Ovary (tissue), 9 donors: Measurements from ENCODE around the gene POLE4. TPM values are rescaled to one million over a fixed set of nuclear protein-coding genes. Genes with fewer than 3 reads are reported as not detected.

ENCODE experiments used
- DNase-seq, 5 donors: peaks; one replicate each; pipeline ENCODE4 v3.0.0-alpha.2; 2019 to 2020
- H3K27ac ChIP-seq, 2 donors: fragments of 200-600 bp; one replicate each; pipeline versions ENCODE4 v1.5.1 to v1.8.0; 2019 to 2022
- H3K27me3 ChIP-seq: fragments of 200-600 bp; one replicate; pipeline ENCODE4 v1.8.0; 2022
- H3K36me3 ChIP-seq: fragments of 200-600 bp; sonication (generic); one replicate; pipeline ENCODE4 v1.5.1; 2019
- H3K4me1 ChIP-seq: one replicate; pipeline ENCODE4 v1.8.1; 2013; ENCODE audit warnings: mild to moderate bottlenecking, moderate library complexity; ENCODE audit not compliant: insufficient read depth
- H3K4me3 ChIP-seq: fragments of 200-600 bp; sonication (generic); one replicate; pipeline ENCODE4 v1.5.1; 2017
- H3K9me3 ChIP-seq, 2 donors: fragments of 200-600 bp in 1 of 2; sonication (generic) in 1 of 2; one replicate each; pipeline versions ENCODE4 v1.5.1 to v1.8.1; 2013 to 2019; ENCODE audit warnings: mild to moderate bottlenecking in 1 of 2, moderate library complexity in 1 of 2
- CTCF ChIP-seq, 3 donors: fragments of 450-650 bp in 2 of 3; fragments of 200-600 bp in 1 of 3; IDR thresholded peaks; one replicate each; pipeline versions ENCODE4 v1.5.1 to v1.8.0; 2016 to 2022; ENCODE audit warnings: antibody characterized with exemption in 3 of 3, mild to moderate bottlenecking in 1 of 3
- EP300 ChIP-seq: sonication (generic); formaldehyde crosslinking; IDR thresholded peaks from one replicate; pipeline ENCODE4 v1.6.1; 2017; ENCODE audit warnings: antibody characterized with exemption
- POLR2A ChIP-seq: fragments of 450-650 bp; IDR thresholded peaks from one replicate; pipeline ENCODE4 v1.6.1; 2017; ENCODE audit warnings: antibody characterized with exemption, mild to moderate bottlenecking, moderate library complexity
- WGBS, 3 donors: extraction: QIAGEN DNeasy Blood & Tissue Kit in 1 of 3; methylation state at CpG; one replicate each; pipeline versions ENCODE4 v1.1.5 to v1.1.7; 2013 to 2017; 5-methylcytosine and 5-hydroxymethylcytosine counted together
- intact Hi-C, 4 donors: fragments of 100-400 bp; cut with DNase I; formaldehyde crosslinking; loops; one replicate each; pipeline versions ENCODE4 v1.11.0 to v1.15.1; 2022 to 2023
- polyA plus RNA-seq, 2 donors: library from polyadenylated mRNA; stranded (reverse); fragments of 200-250 nt in 1 of 2; fragments of 350-450 nt in 1 of 2; fragmentation: Illumina TruSeq in 1 of 2; extraction: RNeasy Lipid Tissue Mini Kit (QIAGEN cat#74804) in 1 of 2; gene quantifications; one replicate each; pipeline ENCODE4 v1.2.3, GENCODE V29; 2013 to 2014
- total RNA-seq, 7 donors: library from RNA; depleted of rRNA in 2 of 7; stranded (reverse); fragments of >200 nt in 2 of 7; fragmentation: NEBNext Ultra II Directional in 3 of 7; extraction: Animal tissue kit (Norgen Biotek cat#: 25700) in 3 of 7; gene quantifications; one replicate each; pipeline versions ENCODE4 v1.1.0 to v1.2.4, GENCODE V29; 2016 to 2023
- donor health status: DM: no; HTN: no; CAD: no; lungs with moderate emphysema.
- donor health status: DM: no; HTN: no; CAD: no.
- donor health status: Bipolar disorder and iron deficiency.
- donor health status: DM: yes; HTN: yes; CAD: no.
- donor health status: DM: no; HTN: no; CAD: no.
- donor health status: DM: yes; HTN: yes; CAD: no.

POLE4 gene
- total and polyA plus RNA-seq, 9 donors, result 30.3 to 77.1 (median 47.5) TPM

GRCh38 chr2:74937221-74937880 lies 21.1 kb upstream of the POLE4 start:
- no peaks in the 10 kb centered on the region for H3K27me3 ChIP-seq
- no peak overlapping the region for H3K4me3 ChIP-seq
- DNase-seq, result no peak
- no peaks in the 10 kb centered on the region for H3K36me3 ChIP-seq
- H3K4me1 ChIP-seq, result no peaks in the 10 kb centered on the region
- no peaks in the 10 kb centered on the region for H3K9me3 ChIP-seq
- TF ChIP-seq EP300 (no peak), POLR2A (no peak), CTCF (IDR thresholded peaks at IDR 0.05) (no peak)
- WGBS, 3 donors, result 87 to 94% (median 91%) methylated on average over 6 of the region's 6 CpGs
- no peak overlapping the region for H3K27ac ChIP-seq
- intact Hi-C loops, result no loop called here

GRCh38 chr2:74938264-74938663 lies 20.2 kb upstream of the POLE4 start:
- H3K4me1 ChIP-seq, result no peaks in the 10 kb centered on the region
- intact Hi-C loops, result no loop called here
- WGBS, 3 donors, result 88% methylated on average over 4 of the region's 4 CpGs
- H3K27ac ChIP-seq, result no peak overlapping the region
- no peaks in the 10 kb centered on the region for H3K9me3 ChIP-seq
- no peaks in the 10 kb centered on the region for H3K36me3 ChIP-seq
- DNase-seq, result no peak
- no peak for TF ChIP-seq EP300
- TF ChIP-seq POLR2A, result no peak
- TF ChIP-seq CTCF (IDR thresholded peaks at IDR 0.05), result no peak
- H3K4me3 ChIP-seq, result no peak overlapping the region
- no peaks in the 10 kb centered on the region for H3K27me3 ChIP-seq

- H3K4me3 ChIP-seq, result no peak overlapping the region
- intact Hi-C loops, result no loop called here
- H3K9me3 ChIP-seq, result no peaks in the 10 kb centered on the region
- no peaks in the 10 kb centered on the region for H3K4me1 ChIP-seq
- no peak overlapping the region for H3K27ac ChIP-seq
- no peaks in the 10 kb centered on the region for H3K27me3 ChIP-seq
- TF ChIP-seq EP300 (no peak), POLR2A (no peak), CTCF (IDR thresholded peaks at IDR 0.05) (no peak)
- WGBS, 3 donors, result 85 to 88% (median 86%) methylated on average over 7 of the region's 7 CpGs
- H3K36me3 ChIP-seq, result no peaks in the 10 kb centered on the region
- no peak for DNase-seq
Measured at GRCh38 chr2:74939919-74940812, 18.3 kb upstream of the POLE4 start.

- intact Hi-C loops, result no loop called here
- TF ChIP-seq CTCF (IDR thresholded peaks at IDR 0.05) (no peak), POLR2A (no peak), EP300 (no peak)
- Histone ChIP-seq H3K36me3 (no peaks in the 10 kb centered on the region), H3K4me1 (no peaks in the 10 kb centered on the region), H3K4me3 (no peak overlapping the region), H3K9me3 (no peaks in the 10 kb centered on the region), H3K27ac (no peak overlapping the region), H3K27me3 (no peaks in the 10 kb centered on the region)
- no peak for DNase-seq
- WGBS, 3 donors, result 89 to 96% (median 91%) methylated on average over 3 of the region's 3 CpGs
Measured at GRCh38 chr2:74941284-74941683, 17.2 kb upstream of the POLE4 start.
